Pancreas (tissue), 10 donors: ENCODE data around the gene MIB2. TPM values are rescaled to one million over a fixed set of nuclear protein-coding genes. Genes with fewer than 3 reads are reported as not detected.
A peak's percentile ranks its signal among the peaks of the same experiment; 100 is the strongest.

Source experiments
- ATAC-seq, 4 donors: fragments of 200-7000 bp; cut with Tn5 transposase; one replicate each; pipeline versions ENCODE4 v1.8.0 to v1.9.1; 2020; ENCODE audit warnings: mild to moderate bottlenecking in 4 of 4, moderate library complexity in 4 of 4
- DNase-seq, 6 donors: peaks; one replicate each; pipeline ENCODE4 v3.0.0-alpha.2; 2020
- FAIRE-seq: peaks from 2 replicates; lab custom pipeline; 2012; peaks lifted over from hg19 to GRCh38; lab: Jason Lieb, UNC
- H3K27ac ChIP-seq, 4 donors: fragments of 200-600 bp; sonication (generic); 1 replicate in 3 of 4; 2 replicates in 1 of 4; pipeline versions ENCODE4 v1.5.0 to v1.8.0; 2020
- H3K27me3 ChIP-seq, 4 donors: fragments of 200-600 bp; one replicate each; pipeline ENCODE4 v1.8.0; 2021
- H3K36me3 ChIP-seq, 3 donors: fragments of 200-600 bp; sonication (generic) in 1 of 3; one replicate each; pipeline versions ENCODE4 v1.5.0 to v1.8.0; 2020 to 2021
- H3K4me1 ChIP-seq, 3 donors: fragments of 200-600 bp; one replicate each; pipeline ENCODE4 v1.8.0; 2021
- H3K4me3 ChIP-seq, 4 donors: fragments of 200-600 bp; sonication (generic) in 2 of 4; one replicate each; pipeline versions ENCODE4 v1.5.0 to v1.8.0; 2020 to 2021
- H3K9me3 ChIP-seq, 4 donors: fragments of 200-600 bp; one replicate each; pipeline ENCODE4 v1.8.0; 2021
- WGBS, 2 donors: extraction: QIAGEN DNeasy Blood & Tissue Kit; methylation state at CpG; one replicate each; pipeline ENCODE4 v1.1.7; 2013; 5-methylcytosine and 5-hydroxymethylcytosine counted together
- intact Hi-C, 3 donors: fragments of 100-400 bp; cut with DNase I; formaldehyde crosslinking; loops; one replicate each; pipeline versions ENCODE4 v1.11.1 to v1.14.2; 2022
- polyA plus RNA-seq, 2 donors: library from polyadenylated mRNA; stranded (reverse); fragments of 200-250 nt; gene quantifications; one replicate each; pipeline ENCODE4 v1.2.3, GENCODE V29; 2013
- total RNA-seq, 6 donors: library from RNA; stranded (reverse); fragmentation: NEBNext Ultra II Directional in 4 of 6; extraction: Animal tissue kit (Norgen Biotek cat#: 25700) in 4 of 6; gene quantifications; one replicate each; pipeline versions ENCODE4 v1.2.1 to v1.2.4, GENCODE V29; 2021 to 2023
- TF ChIP-seq, protein P1 (sequence below), 4 donors: fragments of 200-600 bp; sonication (generic) in 3 of 4; IDR thresholded peaks; one replicate each; pipeline versions ENCODE4 v1.5.0 to v1.8.0; 2021; ENCODE audit warnings: antibody characterized with exemption in 4 of 4
- donor health status: healthy with polysubstance abuse.
- donor health status: DM: no; HTN: no; CAD: no; lungs with moderate emphysema.
- donor health status: DM: no; HTN: no; CAD: no.
- donor health status: control.
- donor health status: control.
- donor health status: Bipolar disorder and iron deficiency.
- donor health status: DM: yes; HTN: yes; CAD: no.
- donor health status: DM: no; HTN: no; CAD: no.
- donor health status: DM: no; HTN: no; CAD: no.
- donor health status: DM: yes; HTN: yes; CAD: no.

The MIB2 gene
- total and polyA plus RNA-seq, 8 donors: 27.4 to 253 (median 37.2) TPM

DNA sequence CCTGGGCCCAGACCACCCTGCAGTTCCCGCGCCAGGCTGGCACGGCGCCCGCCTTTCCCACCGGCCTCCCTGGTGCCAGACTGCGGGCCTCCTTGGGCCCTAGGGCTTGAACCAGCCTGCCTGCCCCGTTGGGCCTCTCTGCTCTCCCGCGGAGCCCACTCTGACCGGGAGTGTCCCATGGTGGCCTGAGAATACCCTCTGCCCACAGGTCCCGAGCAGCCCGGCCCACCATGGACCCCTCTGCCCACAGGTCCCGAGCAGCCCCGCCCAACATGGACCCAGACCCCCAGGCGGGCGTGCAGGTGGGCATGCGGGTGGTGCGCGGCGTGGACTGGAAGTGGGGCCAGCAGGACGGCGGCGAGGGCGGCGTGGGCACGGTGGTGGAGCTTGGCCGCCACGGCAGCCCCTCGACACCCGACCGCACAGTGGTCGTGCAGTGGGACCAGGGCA, 7.9 kb downstream of the MIB2 start:
- intact Hi-C loops: no loop called here
- Histone ChIP-seq H3K27me3 (no peaks in the 10 kb centered on the region), H3K4me1 (no peaks in the 10 kb centered on the region), H3K27ac (no peak overlapping the region), H3K36me3 (peaks cover 0 to 4% (median 0%) of the 10 kb centered on the region in 3 donors), H3K4me3 (no peak overlapping the region), H3K9me3 (no peaks in the 10 kb centered on the region)
- 94% methylated on average over 29 to 33 of the region's 33 CpGs for WGBS, 2 donors
- FAIRE-seq (no peak), DNase-seq (peak in 2 of 6 donors; percentile 35 to 72), ATAC-seq (no peak)
- TF ChIP-seq, protein P1, sequence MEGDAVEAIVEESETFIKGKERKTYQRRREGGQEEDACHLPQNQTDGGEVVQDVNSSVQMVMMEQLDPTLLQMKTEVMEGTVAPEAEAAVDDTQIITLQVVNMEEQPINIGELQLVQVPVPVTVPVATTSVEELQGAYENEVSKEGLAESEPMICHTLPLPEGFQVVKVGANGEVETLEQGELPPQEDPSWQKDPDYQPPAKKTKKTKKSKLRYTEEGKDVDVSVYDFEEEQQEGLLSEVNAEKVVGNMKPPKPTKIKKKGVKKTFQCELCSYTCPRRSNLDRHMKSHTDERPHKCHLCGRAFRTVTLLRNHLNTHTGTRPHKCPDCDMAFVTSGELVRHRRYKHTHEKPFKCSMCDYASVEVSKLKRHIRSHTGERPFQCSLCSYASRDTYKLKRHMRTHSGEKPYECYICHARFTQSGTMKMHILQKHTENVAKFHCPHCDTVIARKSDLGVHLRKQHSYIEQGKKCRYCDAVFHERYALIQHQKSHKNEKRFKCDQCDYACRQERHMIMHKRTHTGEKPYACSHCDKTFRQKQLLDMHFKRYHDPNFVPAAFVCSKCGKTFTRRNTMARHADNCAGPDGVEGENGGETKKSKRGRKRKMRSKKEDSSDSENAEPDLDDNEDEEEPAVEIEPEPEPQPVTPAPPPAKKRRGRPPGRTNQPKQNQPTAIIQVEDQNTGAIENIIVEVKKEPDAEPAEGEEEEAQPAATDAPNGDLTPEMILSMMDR (IDR thresholded peaks at IDR 0.05): no peak

DNA sequence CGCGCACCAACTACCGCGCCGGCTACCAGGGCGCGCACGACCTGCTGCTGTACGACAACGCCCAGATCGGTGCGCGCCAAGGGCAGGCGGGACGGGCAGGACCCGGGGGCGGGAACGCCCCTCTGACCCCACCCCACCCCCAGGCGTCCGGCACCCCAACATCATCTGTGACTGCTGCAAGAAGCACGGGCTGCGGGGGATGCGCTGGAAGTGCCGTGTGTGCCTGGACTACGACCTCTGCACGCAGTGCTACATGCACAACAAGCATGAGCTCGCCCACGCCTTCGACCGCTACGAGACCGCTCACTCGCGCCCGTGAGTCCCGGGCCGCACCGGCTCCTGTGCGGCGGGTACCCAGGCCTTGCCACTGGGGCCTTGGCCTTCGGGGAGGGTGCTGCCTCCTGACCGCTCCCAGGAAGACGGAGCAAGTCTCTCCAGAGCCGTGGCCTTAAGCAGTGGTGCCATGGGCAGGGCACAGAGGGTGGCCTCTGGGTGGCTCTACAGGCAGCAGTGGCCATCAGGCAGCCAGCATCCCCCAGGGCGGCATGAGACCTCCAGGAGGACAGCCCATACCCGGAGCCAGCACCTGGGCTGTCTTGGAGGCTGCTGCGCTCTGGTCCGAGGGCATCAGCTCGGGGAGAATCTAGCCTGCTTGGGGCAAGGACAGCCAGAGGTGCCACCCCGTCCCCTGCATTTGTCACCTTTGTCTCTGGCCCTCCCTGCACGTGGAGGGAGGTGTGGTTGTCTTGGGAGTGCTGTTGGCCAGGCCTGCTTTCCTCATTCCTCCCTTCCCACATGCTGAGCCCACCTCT, 8.5 kb downstream of the MIB2 start:
- Histone ChIP-seq H3K4me1 (no peaks in the 10 kb centered on the region), H3K4me3 (no peak overlapping the region), H3K27me3 (no peaks in the 10 kb centered on the region), H3K36me3 (peaks cover 0 to 6% (median 0%) of the 10 kb centered on the region in 3 donors), H3K27ac (no peak overlapping the region), H3K9me3 (no peaks in the 10 kb centered on the region)
- TF ChIP-seq, protein P1 (IDR thresholded peaks at IDR 0.05): no peak
- 93 to 95% methylated on average over 43 to 51 of the region's 51 CpGs for WGBS, 2 donors
- intact Hi-C loops: no loop called here
- peak in 3 of 6 donors; percentile 30 to 72 (median 58) for DNase-seq
- ATAC-seq: no peak
- FAIRE-seq: no peak

DNA sequence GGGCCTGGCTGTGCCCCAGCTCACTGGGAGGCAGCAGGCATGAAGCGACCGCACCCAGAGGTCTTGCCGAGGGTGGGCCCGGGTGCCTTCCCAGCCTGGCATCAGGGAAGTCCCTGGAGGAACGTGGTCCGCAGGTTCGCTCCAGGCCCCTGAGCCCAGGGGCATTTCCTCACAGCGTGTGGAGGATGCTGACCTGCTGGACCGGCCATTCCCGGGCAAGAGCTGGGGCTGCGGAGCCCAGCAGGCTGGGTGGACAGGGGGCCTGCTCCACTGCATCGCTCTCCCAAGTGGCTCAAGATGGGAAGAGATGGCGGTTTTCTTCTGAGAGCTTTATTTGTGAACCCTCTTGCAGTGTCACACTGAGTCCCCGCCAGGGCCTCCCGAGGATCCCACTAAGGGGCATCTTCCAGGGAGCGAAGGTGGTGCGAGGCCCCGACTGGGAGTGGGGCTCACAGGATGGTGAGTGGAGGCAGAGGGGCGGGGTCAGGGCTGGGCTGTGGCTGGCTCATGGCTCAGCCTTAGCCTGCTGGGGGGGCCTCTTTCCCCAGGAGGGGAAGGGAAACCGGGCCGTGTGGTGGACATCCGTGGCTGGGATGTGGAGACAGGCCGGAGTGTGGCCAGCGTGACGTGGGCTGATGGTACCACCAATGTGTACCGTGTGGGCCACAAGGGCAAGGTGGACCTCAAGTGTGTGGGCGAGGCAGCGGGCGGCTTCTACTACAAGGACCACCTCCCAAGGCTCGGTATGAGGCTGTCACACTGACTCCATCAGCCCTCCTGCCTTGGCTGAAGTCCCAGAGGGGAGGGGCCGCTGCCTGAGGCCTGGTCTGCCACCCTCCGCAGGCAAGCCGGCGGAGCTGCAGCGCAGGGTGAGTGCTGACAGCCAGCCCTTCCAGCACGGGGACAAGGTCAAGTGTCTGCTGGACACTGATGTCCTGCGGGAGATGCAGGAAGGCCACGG, 9.4 kb downstream of the MIB2 start:
- Histone ChIP-seq H3K4me3 (no peak overlapping the region), H3K27me3 (no peaks in the 10 kb centered on the region), H3K9me3 (no peaks in the 10 kb centered on the region), H3K36me3 (peaks cover 0 to 6% (median 0%) of the 10 kb centered on the region in 3 donors), H3K27ac (no peak overlapping the region), H3K4me1 (no peaks in the 10 kb centered on the region)
- peak in 2 of 6 donors; percentile 40 to 77 for DNase-seq
- intact Hi-C loops: no loop called here
- FAIRE-seq: no peak
- TF ChIP-seq, protein P1 (IDR thresholded peaks at IDR 0.05): no peak
- ATAC-seq: no peak
- 87% methylated on average over 38 of the region's 38 CpGs for WGBS, 2 donors

DNA sequence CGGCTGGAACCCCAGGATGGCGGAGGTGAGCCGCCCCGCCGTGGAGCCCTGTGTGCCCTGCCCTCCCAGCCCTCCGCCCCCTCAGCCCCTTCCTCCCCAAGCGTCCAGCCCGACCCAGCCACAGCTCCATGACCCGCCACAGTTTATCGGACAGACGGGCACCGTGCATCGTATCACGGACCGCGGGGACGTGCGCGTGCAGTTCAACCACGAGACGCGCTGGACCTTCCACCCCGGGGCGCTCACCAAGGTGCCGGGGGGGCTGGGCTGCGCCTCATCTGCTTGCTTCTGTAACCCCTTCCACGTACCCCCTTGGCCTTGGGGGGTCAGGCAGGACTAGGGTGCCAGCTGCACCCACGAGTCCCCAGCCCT, 10.1 kb downstream of the MIB2 start:
- peaks cover 0 to 6% (median 0%) of the 10 kb centered on the region in 3 donors for H3K36me3 ChIP-seq
- intact Hi-C loops: no loop called here
- DNase-seq: peak in 1 of 6 donors; percentile 78

More for the DNA sequence above, 10.1 kb downstream of the MIB2 start:
- H3K4me3 ChIP-seq: no peak overlapping the region
- no peak overlapping the region for H3K27ac ChIP-seq
- no peaks in the 10 kb centered on the region for H3K4me1 ChIP-seq
- 90 to 94% methylated on average over 21 to 28 of the region's 28 CpGs for WGBS, 2 donors
- no peaks in the 10 kb centered on the region for H3K9me3 ChIP-seq
- TF ChIP-seq, protein P1 (IDR thresholded peaks at IDR 0.05): no peak
- ATAC-seq (no peak), FAIRE-seq (no peak)
- no peaks in the 10 kb centered on the region for H3K27me3 ChIP-seq
